Thoracic aorta (tissue), 2 donors: ENCODE measurements around the gene RNF157. TPM values are rescaled to one million over a fixed set of nuclear protein-coding genes. Genes with fewer than 3 reads are reported as not detected.
"Not testable (repeated sequence)": the region's sequence is repeated elsewhere in the genome, so short reads cannot be mapped to it uniquely, and the experiment has no call there.

Source experiments
- ATAC-seq: fragments of 150-250 bp; one replicate; pipeline ENCODE4 v1.8.0; 2017; ENCODE audit warnings: low read depth; ENCODE audit not compliant: insufficient number of reproducible peaks, low FRiP score
- DNase-seq: peaks from one replicate; pipeline ENCODE4 v3.0.0-alpha.2; 2020; ENCODE audit warnings: low spot score
- H3K27ac ChIP-seq, 2 donors: fragments of 200-600 bp; sonication (generic); 1 replicate in 1 of 2; 2 replicates in 1 of 2; pipeline ENCODE4 v1.5.1; 2016; ENCODE audit warnings: mild to moderate bottlenecking in 2 of 2, moderate library complexity in 2 of 2
- H3K27me3 ChIP-seq: fragments of 200-600 bp; sonication (generic); replicated peaks from 2 replicates; pipeline ENCODE4 v1.6.0; 2016; ENCODE audit warnings: mild to moderate bottlenecking; ENCODE audit not compliant: insufficient read depth
- H3K36me3 ChIP-seq: fragments of 200-600 bp; sonication (generic); one replicate; pipeline ENCODE4 v1.5.1; 2016
- H3K4me1 ChIP-seq, 2 donors: fragments of 200-600 bp; sonication (generic); 1 replicate in 1 of 2; 2 replicates in 1 of 2; pipeline versions ENCODE4 v1.5.1 to v1.6.0; 2016; ENCODE audit warnings: low read depth in 2 of 2, mild to moderate bottlenecking in 1 of 2; ENCODE audit not compliant: control insufficient read depth in 1 of 2
- H3K4me3 ChIP-seq: fragments of 200-600 bp; sonication (generic); 2 replicates; pipeline ENCODE4 v1.5.1; 2016; ENCODE audit warnings: mild to moderate bottlenecking
- H3K9me3 ChIP-seq: fragments of 200-600 bp; sonication (generic); 2 replicates; pipeline ENCODE4 v1.5.1; 2016
- CTCF ChIP-seq: fragments of 200-600 bp; sonication (generic); IDR thresholded peaks from one replicate; pipeline ENCODE4 v1.5.1; 2019; ENCODE audit warnings: antibody characterized with exemption
- total RNA-seq, 2 donors: library from RNA; depleted of rRNA; stranded (reverse); fragments of >200 nt; gene quantifications; one replicate each; pipeline versions ENCODE4 v1.1.0 to v1.2.3, GENCODE V29; 2016

The RNF157 gene
- total RNA-seq, 2 donors from 2014 or later: 0.41 to 1.9 TPM

DNA sequence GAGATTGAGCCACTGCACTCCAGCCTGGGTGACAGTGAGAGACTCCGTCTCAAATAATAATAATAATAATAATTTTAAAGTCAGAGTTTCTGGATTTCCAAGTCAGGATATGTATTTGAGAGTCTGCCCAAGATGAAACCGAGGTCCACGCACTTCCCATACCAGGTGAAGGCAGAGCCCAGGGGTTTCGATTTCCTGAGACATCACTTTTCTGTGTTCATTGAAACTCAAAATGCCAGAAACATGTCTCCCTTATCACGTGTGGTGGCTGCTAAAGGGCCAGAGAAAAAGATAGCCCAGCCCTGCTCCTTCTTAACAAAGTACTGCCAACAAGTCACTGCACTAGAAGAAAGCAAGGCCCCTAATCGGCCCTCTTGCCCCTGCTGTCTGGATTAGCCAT, 9.8 kb upstream of the RNF157 start:
- H3K36me3 ChIP-seq: no peaks in the 10 kb centered on the region
- H3K27ac ChIP-seq: no peak overlapping the region
- H3K9me3 ChIP-seq: no peaks in the 10 kb centered on the region
- H3K27me3 ChIP-seq: no peaks in the 10 kb centered on the region
- TF ChIP-seq CTCF: no peak
- no peak for DNase-seq
- no peaks in the 10 kb centered on the region for H3K4me1 ChIP-seq
- no peak for ATAC-seq
- no peak overlapping the region for H3K4me3 ChIP-seq

- no peak for TF ChIP-seq CTCF
- DNase-seq (no peak), ATAC-seq (no peak)
- Histone ChIP-seq H3K4me1 (no peaks in the 10 kb centered on the region), H3K36me3 (no peaks in the 10 kb centered on the region), H3K27me3 (no peaks in the 10 kb centered on the region), H3K4me3 (no peak overlapping the region), H3K9me3 (no peaks in the 10 kb centered on the region), H3K27ac (no peak overlapping the region)
Observed at GRCh38 chr17:76248013-76248782, 7.9 kb upstream of the RNF157 start.

DNA sequence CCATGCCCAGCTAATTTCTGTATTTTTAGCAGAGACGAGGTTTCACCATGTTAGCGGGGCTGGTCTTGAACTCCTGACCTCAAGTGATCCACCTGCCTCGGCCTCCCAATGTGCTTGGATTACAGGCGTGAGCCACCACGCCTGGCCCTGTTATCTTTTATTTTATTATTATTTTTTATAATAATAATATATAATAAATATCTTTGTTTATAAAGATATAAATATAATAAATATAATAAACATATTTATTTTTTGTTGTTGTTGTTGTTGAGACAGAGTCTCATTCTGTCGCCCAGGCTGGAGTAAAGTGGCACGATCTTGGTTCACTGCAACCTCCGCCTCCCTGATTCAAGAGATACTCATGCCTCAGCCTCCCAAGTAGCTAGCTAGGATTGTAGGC, 7.0 kb upstream of the RNF157 start:
- no peaks in the 10 kb centered on the region for H3K4me1 ChIP-seq
- no peak overlapping the region for H3K27ac ChIP-seq
- no peak for DNase-seq
- no peak for TF ChIP-seq CTCF
- ATAC-seq: no peak
- no peaks in the 10 kb centered on the region for H3K27me3 ChIP-seq
- H3K36me3 ChIP-seq: no peaks in the 10 kb centered on the region
- no peaks in the 10 kb centered on the region for H3K9me3 ChIP-seq
- H3K4me3 ChIP-seq: no peak overlapping the region

DNA sequence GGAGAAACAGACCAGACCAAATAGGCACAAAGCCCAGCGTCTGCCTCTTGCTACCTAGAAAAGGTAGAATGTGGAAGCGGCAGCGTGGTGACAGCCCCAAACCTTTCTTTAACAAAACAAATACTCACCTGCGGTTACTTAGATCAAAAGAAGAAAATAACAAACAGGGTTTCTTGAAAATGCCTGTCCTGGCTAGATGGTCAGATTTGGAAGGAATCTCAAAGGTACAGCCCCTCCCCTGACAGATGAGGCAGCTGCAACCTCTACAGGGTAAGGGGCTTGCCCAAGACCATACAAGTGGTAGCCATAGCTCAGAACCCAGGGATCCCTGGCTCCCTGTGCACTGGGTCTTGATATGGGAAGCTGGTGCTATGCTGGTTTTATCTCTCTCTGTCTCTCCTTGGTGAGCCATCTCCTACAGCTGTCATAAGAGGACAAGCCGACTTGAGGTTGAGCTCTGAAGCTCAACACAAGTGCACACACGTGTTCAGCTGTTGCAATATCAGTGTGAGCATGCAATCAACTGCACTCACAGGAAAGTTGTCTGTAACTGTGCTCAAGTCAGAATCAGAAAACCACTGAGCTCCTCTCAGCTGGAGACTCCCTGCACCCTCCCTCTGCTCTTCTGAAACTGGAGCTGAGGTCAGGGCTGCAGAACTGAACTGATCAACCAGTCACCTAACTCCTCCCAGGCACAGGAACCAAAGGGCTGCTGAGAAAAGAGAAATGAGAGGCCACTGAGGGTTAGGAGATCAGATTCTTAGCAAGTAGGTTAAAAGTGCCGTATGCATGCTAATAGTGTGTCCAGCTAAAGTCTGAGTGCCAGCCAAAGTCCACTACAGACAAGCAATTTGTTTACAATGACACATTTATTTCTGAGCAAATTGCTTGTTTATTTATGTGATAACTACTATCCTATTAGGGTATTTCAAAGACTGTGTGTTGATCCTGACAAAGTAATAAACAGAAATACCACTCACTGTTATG, 6.1 kb upstream of the RNF157 start:
- no peak for TF ChIP-seq CTCF
- DNase-seq (no peak), ATAC-seq (no peak)

GRCh38 chr17:76244721-76245120, 4.4 kb upstream of the RNF157 start:
- H3K27me3 ChIP-seq, H3K36me3 ChIP-seq, ATAC-seq, DNase-seq, H3K4me3 ChIP-seq, H3K27ac ChIP-seq, H3K9me3 ChIP-seq: not testable (repeated sequence)
- peaks cover 7 to 13% of the 10 kb centered on the region in 2 donors for H3K4me1 ChIP-seq

More for the DNA sequence above, 6.1 kb upstream of the RNF157 start:
- no peaks in the 10 kb centered on the region for H3K36me3 ChIP-seq
- no peak overlapping the region for H3K4me3 ChIP-seq
- no peaks in the 10 kb centered on the region for H3K27me3 ChIP-seq
- H3K4me1 ChIP-seq: peaks cover 0 to 4% of the 10 kb centered on the region in 2 donors
- no peak overlapping the region for H3K27ac ChIP-seq
- H3K9me3 ChIP-seq: no peaks in the 10 kb centered on the region
